Esophagus squamous epithelium (tissue), 4 donors: Measurements from ENCODE around the gene APOC1.

Experiments
- CTCF ChIP-seq, 6 experiments: fragments of 450-650 bp in 4 of 6; fragments of 200-600 bp in 2 of 6; sonication (generic) in 2 of 6; IDR thresholded peaks; one replicate each; pipeline ENCODE4 v1.5.1; 2016 to 2019; ENCODE audit warnings: antibody characterized with exemption in 6 of 6, mild to moderate bottlenecking in 4 of 6, moderate library complexity in 4 of 6
- POLR2A ChIP-seq, 4 donors: fragments of 450-650 bp; IDR thresholded peaks; one replicate each; pipeline ENCODE4 v1.6.1; 2017; ENCODE audit warnings: antibody characterized with exemption in 4 of 4, mild to moderate bottlenecking in 4 of 4, moderate library complexity in 3 of 4

- TF ChIP-seq CTCF (IDR thresholded peaks at IDR 0.05), result no peak
- TF ChIP-seq POLR2A (IDR thresholded peaks at IDR 0.05), result no peak
Measured at GRCh38 chr19:44931541-44931940, 17.1 kb downstream of the APOC1 start.
